ENCODE results near the gene PLXNA4.

DNA sequence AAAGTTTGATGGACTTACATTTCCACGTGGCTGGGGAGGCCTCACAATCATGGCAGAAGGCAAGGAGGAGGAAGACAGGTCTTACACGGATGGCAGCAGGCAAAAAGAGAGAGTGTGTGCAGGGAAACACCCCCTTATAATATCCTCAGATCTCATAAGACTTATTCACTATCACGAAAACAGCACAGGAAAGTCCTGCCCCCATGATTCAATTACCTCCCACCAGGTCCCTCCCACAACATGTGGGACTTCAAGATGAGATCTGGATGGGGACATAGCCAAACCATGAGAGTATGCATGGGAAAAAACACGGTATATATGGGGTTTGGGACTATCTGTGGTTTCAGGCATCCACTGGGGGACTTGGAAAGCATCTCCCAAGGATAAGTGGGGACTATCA is 78.0 kb downstream of the PLXNA4 start:
- TF ChIP-seq CREB1 (CRISPR knock-in tag; IDR thresholded peaks at IDR 0.05) (no peak), NR2C2 (CRISPR knock-in tag; IDR thresholded peaks at IDR 0.05) (no peak), ZNF416 (CRISPR knock-in tag; IDR thresholded peaks at IDR 0.05) (no peak)
- TF ChIP-seq, protein P1, sequence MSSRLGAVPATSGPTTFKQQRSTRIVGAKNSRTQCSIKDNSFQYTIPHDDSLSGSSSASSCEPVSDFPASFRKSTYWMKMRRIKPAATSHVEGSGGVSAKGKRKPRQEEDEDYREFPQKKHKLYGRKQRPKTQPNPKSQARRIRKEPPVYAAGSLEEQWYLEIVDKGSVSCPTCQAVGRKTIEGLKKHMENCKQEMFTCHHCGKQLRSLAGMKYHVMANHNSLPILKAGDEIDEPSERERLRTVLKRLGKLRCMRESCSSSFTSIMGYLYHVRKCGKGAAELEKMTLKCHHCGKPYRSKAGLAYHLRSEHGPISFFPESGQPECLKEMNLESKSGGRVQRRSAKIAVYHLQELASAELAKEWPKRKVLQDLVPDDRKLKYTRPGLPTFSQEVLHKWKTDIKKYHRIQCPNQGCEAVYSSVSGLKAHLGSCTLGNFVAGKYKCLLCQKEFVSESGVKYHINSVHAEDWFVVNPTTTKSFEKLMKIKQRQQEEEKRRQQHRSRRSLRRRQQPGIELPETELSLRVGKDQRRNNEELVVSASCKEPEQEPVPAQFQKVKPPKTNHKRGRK (CRISPR knock-in tag; IDR thresholded peaks at IDR 0.05; ENCODE audit: borderline replicate concordance), result no peak
- TF ChIP-seq, protein P2, sequence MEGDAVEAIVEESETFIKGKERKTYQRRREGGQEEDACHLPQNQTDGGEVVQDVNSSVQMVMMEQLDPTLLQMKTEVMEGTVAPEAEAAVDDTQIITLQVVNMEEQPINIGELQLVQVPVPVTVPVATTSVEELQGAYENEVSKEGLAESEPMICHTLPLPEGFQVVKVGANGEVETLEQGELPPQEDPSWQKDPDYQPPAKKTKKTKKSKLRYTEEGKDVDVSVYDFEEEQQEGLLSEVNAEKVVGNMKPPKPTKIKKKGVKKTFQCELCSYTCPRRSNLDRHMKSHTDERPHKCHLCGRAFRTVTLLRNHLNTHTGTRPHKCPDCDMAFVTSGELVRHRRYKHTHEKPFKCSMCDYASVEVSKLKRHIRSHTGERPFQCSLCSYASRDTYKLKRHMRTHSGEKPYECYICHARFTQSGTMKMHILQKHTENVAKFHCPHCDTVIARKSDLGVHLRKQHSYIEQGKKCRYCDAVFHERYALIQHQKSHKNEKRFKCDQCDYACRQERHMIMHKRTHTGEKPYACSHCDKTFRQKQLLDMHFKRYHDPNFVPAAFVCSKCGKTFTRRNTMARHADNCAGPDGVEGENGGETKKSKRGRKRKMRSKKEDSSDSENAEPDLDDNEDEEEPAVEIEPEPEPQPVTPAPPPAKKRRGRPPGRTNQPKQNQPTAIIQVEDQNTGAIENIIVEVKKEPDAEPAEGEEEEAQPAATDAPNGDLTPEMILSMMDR (IDR thresholded peaks at IDR 0.05), result no peak

All from WTC11 (cell line).